Progenitor cell of endocrine pancreas (in vitro differentiated cells): Measurements from ENCODE around the gene NFS1. TPM values are rescaled to one million over a fixed set of nuclear protein-coding genes. Genes with fewer than 3 reads are reported as not detected.
A peak's percentile ranks its signal among the peaks of the same experiment; 100 is the strongest.

Experiments
- DNase-seq: peaks from one replicate; pipeline ENCODE4 v3.0.0; 2021; ENCODE audit warnings: low spot score; ENCODE audit not compliant: unreplicated experiment
- H3K27ac Mint-ChIP-seq: 2 replicates; pipeline ENCODE4 v1.8.0; 2021; ENCODE audit warnings: mild to moderate bottlenecking, moderate library complexity, mixed read lengths
- H3K27me3 Mint-ChIP-seq: 2 replicates; pipeline ENCODE4 v1.8.0; 2021; ENCODE audit warnings: mixed read lengths
- H3K36me3 Mint-ChIP-seq: 2 replicates; pipeline ENCODE4 v1.8.0; 2022; ENCODE audit warnings: mixed read lengths; ENCODE audit not compliant: insufficient read depth
- H3K4me1 Mint-ChIP-seq: 2 replicates; pipeline ENCODE4 v1.8.0; 2021; ENCODE audit warnings: low read depth, mixed read lengths
- H3K4me3 Mint-ChIP-seq: 2 replicates; pipeline ENCODE4 v1.8.0; 2021; ENCODE audit warnings: low read depth, mild to moderate bottlenecking, moderate library complexity, mixed read lengths
- H3K9me3 Mint-ChIP-seq: 2 replicates; pipeline ENCODE4 v1.8.0; 2021; ENCODE audit warnings: low read depth, mixed read lengths
- total RNA-seq: library from RNA; stranded (reverse); gene quantifications from 2 replicates; pipeline ENCODE4 v1.2.1, GENCODE V29; 2021
- TF ChIP-seq, protein P1 (sequence below): fragments of 200-600 bp; sonication (generic); IDR thresholded peaks from one replicate; pipeline ENCODE4 v1.5.0; 2021; ENCODE audit warnings: antibody characterized with exemption, mild to moderate bottlenecking; ENCODE audit not compliant: unreplicated experiment

NFS1 gene
- total RNA-seq, 1 donor from 2014 or later, result 13.7 TPM

DNA sequence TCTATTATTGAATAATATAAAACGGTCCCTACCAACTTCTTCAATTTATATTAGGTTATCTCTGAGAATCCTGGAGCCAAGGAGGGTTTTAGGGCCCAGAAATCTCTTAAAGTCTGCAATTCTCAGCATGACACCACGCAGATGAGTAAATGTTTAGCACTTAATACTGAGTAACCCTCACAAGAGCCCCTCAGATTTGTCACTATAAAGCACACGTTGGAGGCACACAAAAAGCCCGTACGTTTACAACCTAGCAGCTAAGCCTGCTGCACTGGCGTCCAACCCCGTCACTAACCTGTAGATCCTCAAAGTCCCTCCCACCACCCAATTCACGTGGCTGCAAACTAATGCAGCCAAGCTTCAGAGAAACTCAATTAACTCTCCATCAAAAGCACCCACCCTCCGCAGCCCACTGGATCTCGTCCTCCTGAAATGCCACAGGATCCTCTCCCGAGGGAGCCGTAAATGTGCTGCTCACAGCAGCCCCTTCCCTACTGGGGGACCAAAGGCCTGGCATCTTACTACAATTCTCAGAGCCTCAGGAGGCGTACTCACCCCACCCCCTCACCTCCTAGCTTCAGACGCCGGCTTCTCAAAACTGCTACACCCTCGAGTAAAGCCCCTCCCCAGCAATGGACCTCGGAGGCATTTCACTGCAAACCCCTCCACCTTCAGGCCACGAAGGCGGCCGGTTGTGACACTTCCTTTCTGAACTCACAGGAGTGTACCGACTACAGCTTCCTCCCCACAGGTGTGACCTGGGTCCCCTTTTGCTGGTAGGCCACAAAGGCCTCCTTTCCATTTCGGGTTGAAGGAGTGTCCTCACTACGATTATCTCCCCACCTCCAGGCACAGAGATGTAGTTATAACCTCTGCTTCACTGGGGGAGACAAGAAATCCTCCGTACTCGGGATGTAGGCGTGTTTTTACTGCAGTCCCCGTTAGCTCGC, 35.4 kb downstream of the NFS1 start:
- H3K27me3 Mint-ChIP-seq, result no peaks in the 10 kb centered on the region
- DNase-seq, result peak; percentile 10

DNA sequence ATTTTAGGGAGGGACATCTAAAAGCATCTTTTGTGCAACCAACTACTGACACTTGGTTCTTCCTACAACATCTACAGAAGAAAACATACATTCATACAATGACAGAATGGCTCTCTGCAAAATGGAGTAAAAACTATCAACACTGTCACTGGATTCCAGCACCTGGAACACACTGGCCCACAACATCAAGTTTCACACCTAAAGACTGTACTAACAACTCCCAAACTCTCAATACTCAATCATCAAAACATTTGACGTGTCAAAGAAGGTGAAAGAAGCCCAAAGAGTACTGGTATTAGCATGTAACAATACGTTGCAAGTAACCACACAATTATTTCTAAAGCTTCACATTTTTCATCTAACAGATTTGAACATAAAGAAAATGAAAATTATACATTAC, 36.6 kb downstream of the NFS1 start:
- Mint-ChIP-seq H3K9me3 (no peaks in the 10 kb centered on the region), H3K4me3 (peak overlapping the region; percentile 96), H3K36me3 (peaks cover 2% of the 10 kb centered on the region), H3K4me1 (peaks cover 45% of the 10 kb centered on the region), H3K27ac (peak overlapping the region; percentile 86), H3K27me3 (no peaks in the 10 kb centered on the region)
- DNase-seq, result no peak
- TF ChIP-seq, protein P1, sequence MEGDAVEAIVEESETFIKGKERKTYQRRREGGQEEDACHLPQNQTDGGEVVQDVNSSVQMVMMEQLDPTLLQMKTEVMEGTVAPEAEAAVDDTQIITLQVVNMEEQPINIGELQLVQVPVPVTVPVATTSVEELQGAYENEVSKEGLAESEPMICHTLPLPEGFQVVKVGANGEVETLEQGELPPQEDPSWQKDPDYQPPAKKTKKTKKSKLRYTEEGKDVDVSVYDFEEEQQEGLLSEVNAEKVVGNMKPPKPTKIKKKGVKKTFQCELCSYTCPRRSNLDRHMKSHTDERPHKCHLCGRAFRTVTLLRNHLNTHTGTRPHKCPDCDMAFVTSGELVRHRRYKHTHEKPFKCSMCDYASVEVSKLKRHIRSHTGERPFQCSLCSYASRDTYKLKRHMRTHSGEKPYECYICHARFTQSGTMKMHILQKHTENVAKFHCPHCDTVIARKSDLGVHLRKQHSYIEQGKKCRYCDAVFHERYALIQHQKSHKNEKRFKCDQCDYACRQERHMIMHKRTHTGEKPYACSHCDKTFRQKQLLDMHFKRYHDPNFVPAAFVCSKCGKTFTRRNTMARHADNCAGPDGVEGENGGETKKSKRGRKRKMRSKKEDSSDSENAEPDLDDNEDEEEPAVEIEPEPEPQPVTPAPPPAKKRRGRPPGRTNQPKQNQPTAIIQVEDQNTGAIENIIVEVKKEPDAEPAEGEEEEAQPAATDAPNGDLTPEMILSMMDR, result no peak

More for the DNA sequence above, 35.4 kb downstream of the NFS1 start:
- peaks cover 43% of the 10 kb centered on the region for H3K4me1 Mint-ChIP-seq
- peak overlapping the region; percentile 99 for H3K27ac Mint-ChIP-seq
- TF ChIP-seq, protein P1, result no peak
- H3K9me3 Mint-ChIP-seq, result no peaks in the 10 kb centered on the region
- H3K4me3 Mint-ChIP-seq, result peak overlapping the region; percentile 96
- H3K36me3 Mint-ChIP-seq, result peaks cover under 1% of the 10 kb centered on the region

DNA sequence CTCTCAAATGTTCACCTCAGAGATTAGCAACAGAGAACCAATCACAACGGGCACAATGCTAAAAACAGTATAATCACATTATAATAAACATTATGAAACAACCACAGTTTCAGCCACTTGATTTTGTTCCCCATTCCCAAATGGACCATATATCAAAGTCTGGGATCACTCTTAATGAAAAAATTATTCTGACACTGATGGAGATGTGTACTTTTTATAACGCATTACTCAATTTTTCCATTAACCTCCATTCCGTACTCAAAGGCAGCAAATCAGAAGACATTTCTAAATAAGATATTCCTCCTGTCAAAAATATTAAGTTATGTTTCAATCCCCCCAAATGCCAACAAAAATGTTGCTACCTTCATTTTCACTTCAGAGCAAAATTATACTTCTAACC, 37.2 kb downstream of the NFS1 start:
- H3K4me3 Mint-ChIP-seq, result peak overlapping the region; percentile 96
- no peaks in the 10 kb centered on the region for H3K27me3 Mint-ChIP-seq
- peaks cover 50% of the 10 kb centered on the region for H3K4me1 Mint-ChIP-seq

DNA sequence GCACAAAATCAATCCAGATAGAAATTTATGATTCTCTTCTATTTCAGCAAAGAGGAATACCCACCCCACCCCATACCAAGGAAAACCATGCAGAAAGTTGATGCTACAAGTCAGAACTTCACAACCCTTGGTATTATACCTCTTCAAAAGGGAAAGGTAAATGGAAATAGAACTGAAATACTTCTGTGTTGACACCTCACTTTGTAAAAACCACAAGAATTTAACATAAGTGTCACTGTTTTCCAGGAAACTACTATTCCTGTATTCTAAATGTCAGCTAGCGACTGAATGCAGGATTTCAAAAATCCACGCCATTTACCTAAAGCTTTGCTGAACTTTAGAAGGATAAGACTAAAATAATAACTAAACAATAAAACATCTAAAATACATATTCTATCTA, 38.1 kb downstream of the NFS1 start:
- Mint-ChIP-seq H3K9me3 (no peaks in the 10 kb centered on the region), H3K27me3 (no peaks in the 10 kb centered on the region), H3K4me3 (no peak overlapping the region), H3K4me1 (peaks cover 50% of the 10 kb centered on the region), H3K36me3 (peaks cover 5% of the 10 kb centered on the region), H3K27ac (peak overlapping the region; percentile 41)
- DNase-seq, result no peak
- TF ChIP-seq, protein P1, result no peak

More for the DNA sequence above, 37.2 kb downstream of the NFS1 start:
- H3K27ac Mint-ChIP-seq, result peak overlapping the region; percentile 86
- H3K9me3 Mint-ChIP-seq, result no peaks in the 10 kb centered on the region
- peaks cover 5% of the 10 kb centered on the region for H3K36me3 Mint-ChIP-seq
- TF ChIP-seq, protein P1, result no peak
- no peak for DNase-seq

DNA sequence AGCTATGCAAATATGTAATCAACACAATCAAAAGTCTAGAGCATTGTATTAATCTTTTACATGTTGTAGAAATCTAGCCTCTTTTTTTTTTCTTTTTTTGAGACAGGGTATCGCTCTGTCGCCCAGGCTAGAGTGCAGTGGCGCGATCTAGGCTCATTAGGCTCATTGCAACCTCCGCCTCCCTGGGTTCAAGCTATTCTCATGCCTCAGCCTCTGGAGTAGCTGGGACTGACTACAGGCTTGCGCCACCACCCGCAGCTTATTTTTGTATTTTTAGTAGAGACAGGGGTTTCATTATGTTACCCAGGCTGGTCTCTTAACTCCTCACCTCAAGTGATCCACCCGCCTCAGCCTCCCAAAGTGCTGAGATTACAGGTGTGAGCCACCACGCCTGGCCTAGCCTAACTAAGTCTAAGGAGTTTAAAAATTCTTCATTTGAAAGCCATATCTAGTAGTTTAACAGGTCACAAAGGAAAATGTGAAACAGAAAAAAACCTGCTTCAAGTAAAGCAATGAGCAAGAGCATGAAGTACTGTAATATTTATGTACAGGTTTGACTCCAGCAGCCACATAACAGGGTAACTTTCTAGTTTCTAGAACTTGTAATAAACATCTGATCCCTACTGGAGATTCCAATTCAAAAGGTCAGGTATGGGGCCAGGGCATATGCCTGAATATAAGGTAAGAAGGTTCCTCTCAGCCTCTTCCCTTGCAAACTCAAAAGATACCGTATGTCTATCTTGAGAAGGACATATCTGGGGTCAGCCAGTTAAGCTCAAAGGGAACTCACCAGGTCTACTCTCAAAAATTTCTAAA, 38.8 kb downstream of the NFS1 start:
- H3K27me3 Mint-ChIP-seq, result no peaks in the 10 kb centered on the region
- DNase-seq, result no peak
- H3K9me3 Mint-ChIP-seq, result no peaks in the 10 kb centered on the region
- H3K36me3 Mint-ChIP-seq, result peaks cover 5% of the 10 kb centered on the region
- H3K4me3 Mint-ChIP-seq, result no peak overlapping the region
- H3K27ac Mint-ChIP-seq, result peak overlapping the region; percentile 41
- peaks cover 50% of the 10 kb centered on the region for H3K4me1 Mint-ChIP-seq
- TF ChIP-seq, protein P1, result no peak
